PC-9 (cell line): ENCODE data around the gene GAS2L1. TPM values are rescaled to one million over a fixed set of nuclear protein-coding genes. Genes with fewer than 3 reads are reported as not detected.

Source experiments
- BruUV-seq: library from RNA; stranded (reverse); fragments of 400-500 nt; replicated peaks from 2 replicates; lab custom pipeline; 2021; lab: Mats Ljungman, UMichigan
- CTCF ChIA-PET: fragments of 300-600 bp; sonication (Branson Sonifier 250); formaldehyde crosslinking; loops from one replicate; lab custom pipeline; 2022; ENCODE audit warnings: antibody characterized with exemption; lab: Charles Lee
- POLR2A ChIA-PET: fragments of 300-600 bp; sonication (Branson Sonifier 250); formaldehyde crosslinking; loops from one replicate; lab custom pipeline; 2022; ENCODE audit warnings: antibody characterized with exemption; ENCODE audit not compliant: unreplicated experiment; lab: Charles Lee
- DNase-seq, 2 experiments: peaks; one replicate each; pipeline versions ENCODE4 v3.0.0 to v3.0.0-alpha.2; 2015 to 2022; ENCODE audit warnings: mixed read lengths in 1 of 2
- H2AFZ ChIP-seq: fragments of 200-600 bp; sonication (generic); 2 replicates; pipeline ENCODE4 v1.8.1; 2017; ENCODE audit warnings: antibody characterized with exemption
- H3F3A ChIP-seq: fragments of 200-600 bp; sonication (generic); 2 replicates; pipeline ENCODE4 v1.8.1; 2017; ENCODE audit warnings: antibody characterized with exemption, mild to moderate bottlenecking, low read depth; ENCODE audit not compliant: insufficient read depth
- H3K27ac ChIP-seq: fragments of 200-600 bp; sonication (generic); 2 replicates; pipeline ENCODE4 v1.6.1; 2016; ENCODE audit warnings: mixed run types
- H3K27me3 ChIP-seq: fragments of 200-600 bp; sonication (generic); 2 replicates; pipeline ENCODE4 v1.6.1; 2016; ENCODE audit warnings: low read depth, mixed run types; ENCODE audit not compliant: insufficient read depth
- H3K36me3 ChIP-seq: fragments of 200-600 bp; sonication (generic); 2 replicates; pipeline ENCODE4 v1.6.1; 2016; ENCODE audit warnings: low read depth, mixed run types
- H3K4me1 ChIP-seq: fragments of 200-600 bp; sonication (generic); replicated peaks from 2 replicates; pipeline ENCODE4 v1.6.1; 2016; ENCODE audit warnings: mixed run types; ENCODE audit not compliant: insufficient read depth
- H3K4me2 ChIP-seq: fragments of 200-600 bp; sonication (generic); 2 replicates; pipeline ENCODE4 v1.6.1; 2017; ENCODE audit warnings: mixed run types
- H3K4me3 ChIP-seq: fragments of 200-600 bp; sonication (generic); 2 replicates; pipeline ENCODE4 v1.6.1; 2016; ENCODE audit warnings: mixed run types
- H3K79me2 ChIP-seq: fragments of 200-600 bp; sonication (generic); 2 replicates; pipeline ENCODE4 v1.6.1; 2017; ENCODE audit warnings: low read depth, mixed run types
- H3K9me2 ChIP-seq: fragments of 200-600 bp; sonication (generic); 2 replicates; pipeline ENCODE4 v1.8.1; 2017; ENCODE audit warnings: mild to moderate bottlenecking; ENCODE audit not compliant: insufficient read depth
- H3K9me3 ChIP-seq: fragments of 200-600 bp; sonication (generic); 2 replicates; pipeline ENCODE4 v1.8.1; 2016; ENCODE audit warnings: low read depth; ENCODE audit not compliant: insufficient read depth
- H4K20me1 ChIP-seq: fragments of 200-600 bp; sonication (generic); 2 replicates; pipeline ENCODE4 v1.8.1; 2017; ENCODE audit not compliant: insufficient read depth
- CTCF ChIP-seq: fragments of 200-600 bp; sonication (generic); conservative IDR thresholded peaks from 2 replicates; pipeline ENCODE4 v1.6.1; 2017; ENCODE audit warnings: mixed run types, antibody characterized with exemption, mild to moderate bottlenecking, moderate library complexity
- EZH2 ChIP-seq: fragments of 200-600 bp; sonication (generic); IDR thresholded peaks from 2 replicates; pipeline ENCODE4 v1.8.0; 2017; ENCODE audit warnings: antibody characterized with exemption, low read depth
- intact Hi-C: fragments of 100-400 bp; cut with micrococcal nuclease; formaldehyde crosslinking; loops from one replicate; pipeline ENCODE4 v1.10.0; 2022; ENCODE audit not compliant: unreplicated experiment
- total RNA-seq: library from RNA; stranded (reverse); gene quantifications from 2 replicates; pipeline ENCODE4 v1.2.3, GENCODE V29; 2021

The GAS2L1 gene
- total RNA-seq, 1 experiment from 2014 or later = 15.2 TPM

- peaks cover 35% of the 10 kb centered on the region for H3F3A ChIP-seq
- no TSS peak for BruUV-seq
- ChIA-PET POLR2A (interaction anchor here (0.6 kb wide), 1 partner anchor 16 kb away, joined by 5 read pairs; no protein-coding TSS in a partner anchor), CTCF (no interaction called here)
- H3K4me2 ChIP-seq = peak overlapping the region; percentile 88
- DNase-seq = peak in 1 of 2 experiments; percentile 76
- no peaks in the 10 kb centered on the region for H3K9me3 ChIP-seq
- H3K79me2 ChIP-seq = 0 out of 2 replicates have a peak, but pooled peaks cover 7% of the 10 kb centered on the region
- H3K4me1 ChIP-seq = peaks cover 28% of the 10 kb centered on the region
- H3K27me3 ChIP-seq = no peaks in the 10 kb centered on the region
- peak overlapping the region; percentile 99 for H2AFZ ChIP-seq
- peaks cover 1% of the 10 kb centered on the region; the same call in 1 of the 2 replicates for H4K20me1 ChIP-seq
- no peak overlapping the region for H3K27ac ChIP-seq
- H3K36me3 ChIP-seq = no peaks in the 10 kb centered on the region
- TF ChIP-seq EZH2 (no peak), CTCF (no peak)
- intact Hi-C loops = loop anchor here (2.0 to 10.0 kb wide), 2 partner anchors 38 to 78 kb away; partner anchors contain the start of gene AP1B1
- no peaks in the 10 kb centered on the region for H3K9me2 ChIP-seq
- H3K4me3 ChIP-seq = peak overlapping the region; percentile 75
Observed at GRCh38 chr22:29306835-29307595, 565 bp downstream of the GAS2L1 start.

- peaks cover 29% of the 10 kb centered on the region for H3F3A ChIP-seq
- BruUV-seq = no TSS peak
- TF ChIP-seq CTCF (no peak), EZH2 (no peak)
- no peaks in the 10 kb centered on the region for H3K36me3 ChIP-seq
- ChIA-PET POLR2A (no interaction called here), CTCF (no interaction called here)
- intact Hi-C loops = loop anchor here (2.0 to 10.0 kb wide), 2 partner anchors 37 to 77 kb away; partner anchors contain the start of gene AP1B1
- H3K4me1 ChIP-seq = peaks cover 28% of the 10 kb centered on the region
- peak overlapping the region; percentile 75 for H3K4me3 ChIP-seq
- peak overlapping the region; percentile 74; the same call in 1 of the 2 replicates for H2AFZ ChIP-seq
- no peaks in the 10 kb centered on the region for H3K9me3 ChIP-seq
- peak overlapping the region; percentile 88 for H3K4me2 ChIP-seq
- no peaks in the 10 kb centered on the region for H3K9me2 ChIP-seq
- H3K27me3 ChIP-seq = no peaks in the 10 kb centered on the region
- DNase-seq = no peak
- 0 out of 2 replicates have a peak, but pooled peaks cover 7% of the 10 kb centered on the region for H3K79me2 ChIP-seq
- no peak overlapping the region for H3K27ac ChIP-seq
- H4K20me1 ChIP-seq = no peaks in the 10 kb centered on the region
Observed at GRCh38 chr22:29307596-29308147, 1.2 kb downstream of the GAS2L1 start.

GRCh38 chr22:29308148-29308790 is 1.8 kb downstream of the GAS2L1 start:
- ChIA-PET CTCF (no interaction called here), POLR2A (no interaction called here)
- no peak for DNase-seq
- Histone ChIP-seq H3F3A (peaks cover 24% of the 10 kb centered on the region; the same call in 1 of the 2 replicates), H3K4me2 (peak overlapping the region; percentile 88; the same call in 1 of the 2 replicates), H4K20me1 (no peaks in the 10 kb centered on the region), H3K79me2 (0 out of 2 replicates have a peak, but pooled peaks cover 7% of the 10 kb centered on the region), H3K9me3 (no peaks in the 10 kb centered on the region), H2AFZ (no peak overlapping the region), H3K4me1 (peaks cover 28% of the 10 kb centered on the region), H3K27me3 (no peaks in the 10 kb centered on the region), H3K36me3 (no peaks in the 10 kb centered on the region), H3K4me3 (no peak overlapping the region), H3K27ac (no peak overlapping the region), H3K9me2 (no peaks in the 10 kb centered on the region)
- intact Hi-C loops = loop anchor here (10.0 kb wide), 1 partner anchor 77 kb away; the partner anchor contains the start of gene AP1B1
- no TSS peak for BruUV-seq
- TF ChIP-seq CTCF = no peak
- no peak for TF ChIP-seq EZH2
